ENCODE results near the gene INPP5K.

INPP5K gene

DNA sequence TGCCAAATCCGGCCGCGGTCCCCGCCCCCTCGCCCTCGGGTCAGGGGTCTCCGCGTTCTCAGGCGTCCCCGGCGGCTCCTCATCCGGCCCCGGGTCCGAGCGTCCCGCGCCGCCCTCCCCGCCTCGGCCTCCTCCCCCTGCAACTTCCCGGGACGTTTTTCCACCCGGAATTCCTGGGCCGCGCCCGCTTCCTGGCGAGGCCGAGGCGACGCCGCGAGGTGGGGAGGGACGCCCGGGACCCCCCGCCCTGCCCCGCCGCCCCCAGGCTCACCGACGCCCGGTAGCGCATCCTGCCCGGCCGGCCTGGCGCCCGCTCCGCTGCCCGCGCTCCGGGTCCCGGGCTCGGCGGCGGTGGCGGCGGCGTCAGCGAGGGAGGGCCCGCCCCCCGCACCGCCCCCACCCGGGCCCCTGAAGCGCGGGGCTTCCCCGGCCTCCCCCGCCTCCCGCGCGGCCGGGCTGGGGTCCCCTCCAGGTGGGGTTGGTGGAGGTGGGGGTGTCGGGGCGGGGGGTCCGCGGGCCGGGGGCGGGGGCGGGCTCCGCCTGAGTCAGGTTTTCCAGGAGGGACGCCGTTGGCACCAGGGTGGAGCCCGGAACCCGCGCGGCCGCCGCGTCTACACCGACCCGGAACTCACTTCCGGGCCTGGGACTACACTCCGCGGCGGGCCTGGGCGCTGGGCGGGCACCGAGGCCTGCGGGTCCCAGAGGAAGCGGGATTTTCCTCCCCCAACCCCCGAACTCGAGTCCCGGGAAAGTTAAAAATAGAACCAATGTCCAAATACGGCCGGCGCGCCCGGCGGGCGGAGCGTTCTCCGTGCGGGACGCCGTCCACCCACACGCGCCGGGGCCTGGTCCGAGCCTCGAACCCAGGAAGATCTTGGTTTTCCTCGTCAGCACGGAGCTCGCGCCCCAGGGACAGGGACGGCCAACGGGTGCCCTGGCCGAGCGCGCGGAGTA is 30.7 kb downstream of the INPP5K start:
- DNase-seq (ENCODE audit: low spot score): peak; percentile 88

DNA sequence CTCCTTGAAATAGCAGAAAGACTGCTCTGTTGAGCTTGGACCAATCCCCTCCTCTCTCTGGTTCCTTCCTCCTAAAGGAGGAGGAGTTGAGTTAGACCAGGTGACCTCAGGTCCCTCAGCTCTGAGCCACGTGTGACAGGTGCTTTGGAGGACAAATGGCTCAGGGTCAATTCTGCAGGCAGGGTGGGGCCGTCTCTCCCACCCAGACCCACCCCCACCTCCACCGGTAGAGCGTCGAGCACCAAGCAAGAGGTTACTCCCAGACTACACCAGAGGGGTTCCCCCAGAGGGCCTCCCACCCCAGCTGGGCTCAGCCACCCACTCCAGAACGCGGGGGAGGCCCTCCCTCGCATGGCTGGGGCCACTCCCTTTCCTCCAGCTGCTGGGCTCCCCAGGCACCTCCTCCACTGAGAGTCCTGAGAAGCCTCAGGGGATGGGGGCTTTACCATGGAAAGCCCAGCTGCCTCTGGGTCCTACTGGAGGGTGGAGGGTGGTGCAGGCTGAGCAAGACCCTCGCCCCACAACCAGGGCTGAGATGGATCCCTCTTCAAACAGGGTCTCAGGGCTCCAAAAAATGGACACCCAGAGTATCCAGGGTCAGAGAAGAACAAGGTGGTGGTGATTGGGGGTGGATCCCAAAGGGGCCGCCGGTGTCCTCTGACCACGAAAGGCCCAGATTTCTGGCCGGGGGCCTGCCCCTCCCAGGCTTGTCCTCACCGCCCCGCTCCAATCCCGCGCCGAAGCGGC is 31.6 kb downstream of the INPP5K start:
- DNase-seq (ENCODE audit: low spot score): peak; percentile 75

DNA sequence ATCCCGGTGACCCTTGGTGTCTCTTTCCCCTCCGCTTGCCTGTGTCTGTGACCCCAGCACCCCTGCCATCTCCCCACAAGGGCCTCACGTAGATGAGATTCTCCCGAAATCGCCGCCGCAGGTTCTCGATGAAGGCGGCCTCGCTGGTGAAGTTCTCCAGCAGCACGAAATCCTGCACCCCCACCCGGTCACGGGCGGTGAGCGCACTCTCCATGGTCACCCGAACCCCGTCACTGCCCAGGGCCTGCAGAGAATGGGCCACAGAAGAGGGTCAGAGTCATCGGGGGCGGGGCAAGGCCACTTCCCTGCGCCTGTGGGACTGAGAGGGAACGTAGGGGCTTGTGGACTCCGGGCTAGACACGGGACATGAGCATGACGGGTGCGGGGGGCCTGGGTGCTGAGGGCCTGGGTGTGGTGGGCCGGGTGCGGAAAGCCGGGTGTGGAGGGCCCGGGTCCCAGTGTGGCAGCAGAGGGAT is 32.3 kb downstream of the INPP5K start:
- no peak for DNase-seq (ENCODE audit: low spot score)

DNA sequence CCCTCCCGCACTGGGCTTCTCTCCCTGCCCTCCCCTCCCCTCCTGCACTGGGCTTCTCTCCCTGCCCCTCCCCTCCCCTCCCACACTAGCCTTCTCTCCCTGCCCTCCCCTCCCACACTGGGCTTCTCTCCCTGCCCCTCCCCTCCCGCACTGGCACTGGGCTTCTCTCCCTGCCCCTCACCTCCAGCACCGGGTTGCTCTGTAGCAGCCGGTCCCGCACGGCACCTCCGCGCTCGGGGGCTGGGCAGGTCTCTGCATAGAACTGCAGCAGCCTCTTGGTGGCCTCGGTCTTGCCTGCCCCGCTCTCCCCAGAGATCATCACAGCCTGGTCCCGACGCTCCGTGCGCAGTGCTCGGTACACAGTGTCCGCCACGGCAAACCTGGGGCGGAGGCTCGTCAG is 33.7 kb downstream of the INPP5K start:
- DNase-seq (ENCODE audit: low spot score): no peak

DNA sequence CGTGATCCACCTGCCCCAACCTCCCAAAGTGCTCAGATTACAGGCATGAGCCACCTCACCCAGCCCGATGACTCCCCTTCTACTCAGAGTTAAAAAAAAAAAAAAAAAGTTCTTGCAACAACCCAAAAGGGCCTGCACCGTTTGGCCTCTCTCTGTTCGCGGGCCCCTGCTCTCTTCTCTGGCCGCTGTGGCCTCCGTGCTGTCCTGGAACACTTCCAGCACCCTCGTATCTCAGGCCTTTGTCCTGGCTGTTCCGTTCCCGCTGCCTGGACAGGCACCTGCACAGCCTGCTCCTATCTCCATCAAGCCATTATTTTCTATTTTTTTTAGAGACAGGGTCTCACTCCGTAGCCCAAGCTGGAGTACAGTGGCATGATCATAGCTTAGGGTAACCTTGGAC is 34.7 kb downstream of the INPP5K start:
- DNase-seq (ENCODE audit: low spot score): no peak

DNA sequence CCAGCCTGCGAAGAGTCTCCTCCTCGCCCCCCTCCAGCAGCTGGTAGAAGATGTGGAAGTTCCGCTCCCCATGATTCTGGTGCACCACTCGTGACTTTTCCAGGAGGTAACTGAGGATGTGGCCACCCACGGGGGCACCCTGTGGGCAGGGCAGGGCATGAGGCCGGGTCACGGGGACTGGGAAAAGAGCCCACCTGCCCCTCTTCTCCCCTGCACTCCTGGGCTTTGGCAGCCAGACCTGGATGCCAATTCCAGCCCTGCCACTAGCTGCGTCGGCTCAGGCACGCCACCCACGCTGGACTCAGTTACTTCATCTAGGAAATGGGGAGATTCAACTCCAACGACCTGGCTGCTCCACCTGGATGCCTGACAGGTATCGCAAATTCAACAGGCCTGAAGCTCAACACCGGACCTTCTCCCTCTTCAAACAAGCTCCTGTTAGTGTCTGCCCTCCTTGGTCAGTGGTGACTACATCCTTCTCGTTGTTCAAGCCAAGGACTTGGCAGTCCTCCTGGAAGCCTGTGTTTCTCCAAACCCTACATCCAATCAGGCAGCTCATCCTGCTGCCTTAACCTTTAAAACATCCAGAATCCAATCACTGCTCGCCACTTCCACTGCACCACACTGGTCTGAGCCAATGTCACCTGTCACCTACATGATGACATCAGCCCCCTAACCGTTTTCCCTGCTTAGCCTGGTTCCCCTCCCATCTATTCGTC is 35.5 kb downstream of the INPP5K start:
- DNase-seq (ENCODE audit: low spot score): peak; percentile 35

DNA sequence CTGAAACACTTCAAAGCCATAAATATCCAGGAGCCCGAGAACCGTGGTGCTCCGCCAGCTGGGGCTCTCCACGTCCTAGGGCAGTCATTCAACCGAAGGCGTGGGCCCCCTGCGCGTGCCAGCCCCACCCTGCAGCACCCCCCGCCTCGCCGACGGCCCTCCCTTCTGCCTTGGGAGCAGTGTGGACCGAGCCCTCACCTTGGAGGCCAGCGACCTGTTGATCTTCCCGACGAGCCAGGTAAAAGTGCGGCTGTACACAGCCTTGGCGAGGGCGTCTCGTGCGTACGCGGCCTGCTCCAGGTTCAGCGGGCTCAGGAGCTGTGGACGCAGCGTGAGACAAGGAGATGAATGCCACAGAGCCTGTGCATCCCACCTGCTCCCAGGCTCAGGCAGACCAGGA is 38.0 kb downstream of the INPP5K start:
- DNase-seq (ENCODE audit: low spot score): no peak

DNA sequence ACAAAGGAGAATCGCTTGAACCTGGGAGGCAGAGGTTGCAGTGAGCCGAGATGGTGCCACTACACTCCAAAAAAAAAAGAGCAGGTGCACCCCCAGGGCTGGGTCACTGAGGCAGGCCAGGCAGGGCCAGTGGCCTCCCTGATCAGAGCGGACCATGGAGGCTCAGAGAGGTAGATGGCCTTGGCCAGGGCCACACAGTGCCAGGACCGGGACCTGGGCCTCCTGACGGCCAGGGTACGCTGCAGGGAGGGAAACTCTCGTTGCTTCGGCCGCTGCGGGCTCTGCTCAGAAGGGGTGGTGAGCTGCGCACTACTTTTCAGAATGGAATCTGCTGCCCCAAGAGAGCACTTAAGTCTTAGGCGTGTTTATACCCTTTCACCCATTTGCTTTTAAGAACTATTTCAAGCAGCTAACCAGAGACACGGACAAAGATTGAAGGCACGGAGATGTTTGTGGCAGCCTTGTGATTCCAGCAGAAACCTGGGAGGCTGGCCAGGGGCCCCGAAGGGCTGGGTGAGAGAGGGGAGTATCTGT is 41.0 kb downstream of the INPP5K start:
- no peak for DNase-seq (ENCODE audit: low spot score)

DNA sequence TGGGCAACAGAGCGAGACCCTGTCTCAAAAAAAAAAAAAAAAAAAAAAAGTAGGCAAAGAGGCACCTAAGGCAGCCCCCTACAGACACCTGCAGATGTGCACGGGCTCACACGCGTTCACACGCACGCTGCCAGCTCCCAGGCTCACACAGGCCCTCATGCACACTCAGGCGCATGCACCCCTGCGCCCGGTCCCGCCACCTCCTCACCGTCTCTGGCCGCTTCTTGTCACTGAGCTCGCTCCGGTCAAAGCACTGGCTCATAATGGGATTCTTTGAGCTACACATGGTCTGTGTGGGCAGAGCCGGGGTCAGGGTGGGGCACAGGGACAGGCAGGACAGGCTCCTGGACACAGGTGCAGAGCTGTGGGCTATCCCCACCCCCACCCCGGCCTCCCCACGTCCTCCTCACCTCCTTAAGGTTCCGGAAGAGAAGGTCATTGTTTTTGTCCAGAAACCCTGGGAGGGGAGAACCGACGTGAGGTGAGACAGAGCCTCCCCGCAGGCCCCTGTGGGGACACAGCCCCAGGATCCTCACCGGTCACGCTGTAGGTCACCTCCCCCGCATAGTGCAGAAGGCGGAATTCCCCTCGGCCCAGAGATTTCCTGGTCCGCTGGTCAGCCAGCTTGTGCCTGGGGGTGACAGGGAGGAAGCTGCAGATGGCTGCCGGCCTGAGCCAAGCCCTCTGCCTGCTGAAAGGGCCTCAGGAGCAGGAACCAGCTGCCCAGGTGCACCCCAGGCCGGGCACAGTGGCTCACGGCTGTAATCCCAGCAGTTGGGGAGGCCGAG is 41.8 kb downstream of the INPP5K start:
- DNase-seq (ENCODE audit: low spot score): no peak

DNA sequence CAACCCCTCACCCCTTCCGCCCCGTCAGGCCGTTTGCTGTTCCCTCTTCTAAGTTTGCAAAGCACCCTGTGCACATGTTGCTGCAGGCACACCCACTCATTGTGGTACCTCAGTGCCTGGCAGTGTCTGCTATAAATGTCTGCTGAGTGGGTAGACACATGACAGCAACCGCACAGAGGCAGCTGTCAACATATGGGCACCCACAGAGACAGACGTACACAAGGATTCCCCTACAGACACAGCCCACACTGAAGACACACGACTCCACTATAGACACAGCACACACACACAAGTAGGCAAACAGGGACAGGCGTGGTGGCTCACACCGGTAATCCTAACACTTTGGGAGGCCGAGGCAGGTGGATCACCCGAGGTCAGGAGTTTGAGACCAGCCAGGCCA is 42.6 kb downstream of the INPP5K start:
- DNase-seq (ENCODE audit: low spot score): no peak

DNA sequence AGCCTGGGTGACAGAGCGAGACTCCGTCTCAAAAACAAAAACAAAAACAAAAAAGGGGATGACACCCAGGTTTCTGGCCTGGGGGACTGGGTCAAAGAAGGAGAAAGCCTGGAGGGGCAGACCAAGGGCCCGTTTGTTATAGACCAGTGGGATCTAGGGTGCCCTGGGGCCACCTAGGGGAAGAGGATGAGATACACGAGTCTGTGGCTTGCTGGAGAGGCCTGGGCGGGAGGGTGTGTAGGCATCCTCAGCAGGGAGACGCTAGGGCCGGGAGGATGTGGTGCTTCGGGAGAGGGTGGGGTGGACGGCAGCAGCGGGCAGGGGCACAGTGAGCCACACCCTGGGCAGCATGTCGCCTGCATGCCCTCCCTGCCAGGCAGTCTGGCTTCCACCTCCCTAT is 43.2 kb downstream of the INPP5K start:
- no peak for DNase-seq (ENCODE audit: low spot score)

DNA sequence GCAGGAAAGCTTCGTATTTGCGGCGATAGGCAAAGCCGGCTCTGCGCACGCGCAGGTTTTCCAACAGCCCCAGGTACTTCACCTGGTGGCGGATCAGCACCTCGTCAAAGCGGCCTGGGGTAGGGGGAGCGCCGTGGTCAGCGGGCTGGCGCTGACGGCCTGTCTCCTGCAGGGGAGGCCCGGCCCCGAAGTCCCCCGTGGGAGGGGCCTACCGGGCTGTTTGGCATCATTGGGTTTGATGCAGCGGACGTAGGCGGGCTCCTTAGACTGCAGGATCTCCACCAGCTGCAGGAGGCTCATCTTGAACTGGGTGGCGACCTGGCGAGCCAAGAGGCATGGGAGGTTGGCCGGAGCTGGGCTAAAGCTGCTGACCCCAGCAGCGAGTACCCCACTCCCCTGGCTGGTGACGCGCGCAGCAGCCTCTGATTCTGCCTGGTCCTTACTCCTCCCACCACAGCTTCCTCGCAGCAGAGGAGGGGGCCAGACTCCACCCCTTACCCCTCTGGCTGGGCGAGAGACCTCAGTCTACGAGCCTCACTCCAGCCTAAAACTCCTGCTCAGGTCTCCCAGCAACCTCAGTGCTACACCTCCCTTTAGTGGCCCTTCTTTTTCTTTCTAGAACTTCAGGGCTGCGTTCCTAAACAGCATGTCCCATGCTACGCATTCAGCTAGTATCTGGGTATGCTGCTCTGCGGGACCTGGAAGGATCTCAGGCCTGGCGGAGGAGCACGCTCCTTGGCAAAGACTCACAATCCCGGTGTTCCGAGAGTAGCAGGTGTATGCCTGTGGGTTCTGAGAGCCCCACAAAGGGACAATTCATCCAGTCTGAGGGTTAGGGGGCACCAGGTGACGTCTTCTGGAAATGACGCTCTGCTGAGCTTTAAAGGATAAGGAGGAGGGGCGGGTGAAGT is 44.2 kb downstream of the INPP5K start:
- DNase-seq (ENCODE audit: low spot score): no peak

DNA sequence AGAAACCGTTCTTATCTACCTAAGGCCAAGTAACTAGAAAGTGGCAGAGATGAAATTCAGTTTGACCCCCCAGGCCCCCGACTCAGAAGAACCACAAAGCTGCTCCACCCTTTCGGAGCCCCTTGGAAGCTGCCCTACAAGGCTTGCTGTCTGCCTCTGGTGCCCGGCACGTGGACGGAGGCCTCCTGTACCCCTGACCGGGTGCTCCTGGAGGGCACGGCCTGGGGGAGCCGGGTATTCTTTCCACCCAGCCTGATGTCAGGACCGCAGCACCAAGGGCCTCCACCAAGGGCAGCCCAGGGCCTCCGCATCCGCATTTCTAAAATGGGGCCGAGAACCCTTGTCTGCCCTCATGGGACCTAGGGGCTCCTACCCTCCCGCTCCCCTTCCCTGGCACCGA is 44.9 kb downstream of the INPP5K start:
- DNase-seq (ENCODE audit: low spot score): no peak

DNA sequence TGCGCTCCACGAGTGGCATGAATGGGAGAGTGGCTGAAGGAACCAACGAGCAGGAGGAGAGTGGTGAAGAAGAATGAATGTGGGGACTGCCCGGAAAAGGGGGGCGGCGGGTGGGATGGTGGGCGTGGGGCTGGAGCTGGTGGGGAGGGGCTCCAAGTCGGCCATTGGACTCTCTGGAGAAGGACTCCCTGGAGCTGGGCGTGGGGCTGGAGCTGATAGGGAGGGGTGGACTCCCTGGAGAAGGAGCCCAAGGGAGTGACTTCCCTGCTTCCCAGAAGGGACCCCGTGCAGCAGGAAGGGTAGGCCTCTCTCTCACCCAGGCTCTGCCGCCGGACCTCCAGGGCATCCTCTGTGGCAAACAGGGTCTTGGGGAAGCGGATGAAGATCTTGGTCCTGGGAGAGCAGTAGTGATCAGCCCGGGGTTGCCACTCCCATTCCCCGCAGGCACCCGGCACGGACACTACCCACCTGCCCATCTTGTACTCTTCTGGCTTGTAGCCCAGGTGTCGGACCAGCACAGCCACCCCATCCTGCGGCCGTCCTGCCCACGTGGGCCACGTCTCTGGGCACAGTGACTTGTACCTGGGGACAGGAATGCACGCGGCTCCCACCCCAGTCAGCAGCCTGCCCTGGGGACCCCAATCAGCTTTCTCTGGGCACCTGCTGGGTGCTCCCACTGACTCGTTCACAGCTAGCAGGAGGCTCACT is 45.5 kb downstream of the INPP5K start:
- no peak for DNase-seq (ENCODE audit: low spot score)

DNA sequence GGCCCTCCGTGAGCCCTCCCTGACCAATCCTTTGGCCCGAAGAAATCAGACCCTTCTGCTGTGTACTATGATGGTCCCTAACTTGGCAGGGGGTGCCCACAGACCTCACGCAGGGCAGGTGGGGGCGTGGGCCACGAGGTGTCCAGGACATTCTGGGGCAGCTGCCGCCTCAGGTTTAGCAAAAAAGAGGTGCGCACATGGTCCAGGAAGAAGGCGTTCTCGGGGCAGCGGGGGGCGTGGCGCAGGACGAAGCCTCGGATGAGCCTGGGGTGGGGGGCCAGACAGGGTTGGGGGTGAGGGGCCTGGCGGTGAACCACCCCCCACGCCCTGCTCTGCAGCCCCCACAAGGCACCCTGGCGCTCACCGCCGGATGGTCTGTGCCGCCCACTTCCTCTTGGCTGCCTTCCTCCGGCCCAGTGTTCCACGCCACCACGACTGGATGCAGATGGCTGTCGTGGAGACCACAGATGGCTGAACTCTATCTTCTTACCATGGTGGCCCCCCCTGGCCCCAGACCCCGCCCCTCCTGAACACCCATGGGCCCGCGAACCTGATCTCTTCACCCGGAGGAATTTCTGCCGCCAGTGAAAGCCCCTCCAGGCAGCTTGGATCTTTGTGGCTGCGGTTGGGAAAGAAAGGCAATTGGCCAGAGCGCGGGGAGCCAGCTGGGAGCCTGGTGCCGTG is 46.2 kb downstream of the INPP5K start:
- no peak for DNase-seq (ENCODE audit: low spot score)

DNA sequence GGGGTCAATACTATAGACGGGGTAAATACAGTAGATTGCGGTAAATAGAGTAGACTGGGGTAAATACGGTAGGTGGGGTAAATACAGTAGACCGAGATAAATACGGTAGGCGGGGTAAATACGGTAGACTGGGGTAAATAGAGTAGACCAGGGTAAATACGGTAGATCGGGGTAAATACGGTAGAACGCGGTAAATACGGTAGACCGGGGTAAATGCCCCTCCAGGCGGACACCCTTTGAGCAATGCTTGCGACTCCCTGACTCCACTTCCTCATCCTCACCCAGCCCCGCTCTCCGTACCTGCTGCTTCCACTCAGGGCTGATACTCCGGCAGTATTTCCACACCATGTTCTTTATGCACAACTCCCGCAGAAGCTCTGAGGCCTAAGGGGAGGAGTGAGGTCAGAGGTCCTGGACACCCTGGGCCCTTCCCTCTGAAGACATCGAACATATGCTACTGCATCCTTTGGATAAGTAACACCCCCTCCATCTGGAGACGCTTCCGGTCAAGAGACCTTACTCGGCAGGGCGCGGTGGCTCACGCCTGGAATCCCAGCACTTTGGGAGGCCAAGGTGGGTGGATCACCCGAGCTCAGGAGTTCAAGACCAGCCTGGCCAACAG is 47.1 kb downstream of the INPP5K start:
- DNase-seq (ENCODE audit: low spot score): no peak

DNA sequence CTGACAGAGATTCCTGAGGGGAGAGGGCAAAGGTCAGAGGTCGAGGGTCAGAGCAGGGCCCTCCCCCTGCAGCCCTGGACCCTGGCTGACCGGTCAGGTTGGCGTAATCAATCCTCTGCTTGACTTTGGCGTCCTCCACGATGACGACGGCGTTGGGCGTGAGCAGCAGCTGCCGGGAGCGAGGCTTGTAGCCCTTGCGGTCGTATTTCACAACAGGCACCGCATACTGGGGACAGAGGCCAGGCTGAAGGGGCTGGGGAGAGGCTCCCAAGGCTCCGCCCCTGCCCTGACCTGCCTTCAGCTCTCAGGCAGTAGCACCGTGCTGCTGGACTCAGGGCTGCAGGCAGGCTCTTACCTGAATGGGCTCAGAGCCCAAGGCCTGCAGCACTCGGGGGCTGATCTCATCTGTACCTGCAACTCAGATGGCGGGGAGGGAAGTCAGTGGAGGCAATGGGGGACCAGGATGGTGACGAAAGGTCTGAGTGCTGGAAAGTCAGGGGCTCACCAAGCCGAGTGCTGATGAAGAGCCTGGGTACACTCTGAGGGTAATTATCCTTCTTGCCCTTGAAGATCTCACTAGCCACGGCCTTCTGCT is 48.4 kb downstream of the INPP5K start:
- DNase-seq (ENCODE audit: low spot score): no peak

DNA sequence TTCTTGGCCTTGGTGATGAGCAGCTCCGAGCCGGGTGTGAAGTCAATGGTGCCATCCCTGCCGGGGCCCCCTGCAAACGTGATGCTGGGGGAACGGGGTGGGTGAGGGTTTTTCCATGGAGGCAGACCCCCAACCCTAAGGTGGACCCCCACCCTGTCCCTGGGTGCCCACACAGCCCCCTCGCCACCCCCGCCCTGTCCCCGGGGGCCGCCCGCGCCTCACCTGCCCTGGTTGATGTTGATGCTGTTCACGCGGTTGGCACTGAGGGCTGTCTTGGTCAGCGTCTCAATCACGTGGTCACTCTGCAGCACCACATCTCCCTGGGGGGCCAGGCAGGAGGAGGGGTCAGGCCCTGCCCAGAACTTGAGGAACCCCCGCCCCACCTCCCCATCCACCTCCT is 49.2 kb downstream of the INPP5K start:
- no peak for DNase-seq (ENCODE audit: low spot score)

All from GM03348 (cell line).